MCF 10A (cell line): ENCODE data around the gene TUBGCP2. TPM values are rescaled to one million over a fixed set of nuclear protein-coding genes. Genes with fewer than 3 reads are reported as not detected.
A peak's percentile ranks its signal among the peaks of the same experiment; 100 is the strongest.

Experiments used
- BruUV-seq: library from RNA; stranded (reverse); fragments of 400-500 nt; replicated peaks from 2 replicates; lab custom pipeline; 2021; lab: Mats Ljungman, UMichigan
- CTCF ChIA-PET: fragments of 300-600 bp; sonication (Branson Sonifier 250); formaldehyde crosslinking; extraction: SDS; loops from one replicate; lab custom pipeline; 2021; ENCODE audit warnings: antibody characterized with exemption, inconsistent platforms; lab: Yijun Ruan, JAX
- POLR2A ChIA-PET: fragments of 300-600, 350-650 bp; sonication (Branson Sonifier 250); formaldehyde crosslinking; extraction: SDS; loops from one replicate; lab custom pipeline; 2020; ENCODE audit warnings: antibody characterized with exemption, inconsistent platforms; lab: Yijun Ruan, JAX
- DNase-seq: peaks from one replicate; pipeline ENCODE4 v3.0.0-alpha.2; 2018; ENCODE audit not compliant: unreplicated experiment
- H3K27ac Mint-ChIP-seq: one replicate; pipeline ENCODE4 v1.8.0; 2022; ENCODE audit warnings: mild to moderate bottlenecking, low read depth, mixed read lengths; ENCODE audit not compliant: unreplicated experiment
- H3K27me3 Mint-ChIP-seq: one replicate; pipeline ENCODE4 v1.8.0; 2022; ENCODE audit warnings: mixed read lengths; ENCODE audit not compliant: insufficient read depth, unreplicated experiment
- H3K36me3 Mint-ChIP-seq: one replicate; pipeline ENCODE4 v1.8.0; 2022; ENCODE audit warnings: mild to moderate bottlenecking, moderate library complexity, mixed read lengths; ENCODE audit not compliant: insufficient read depth, unreplicated experiment
- H3K4me1 Mint-ChIP-seq: one replicate; pipeline ENCODE4 v1.8.0; 2022; ENCODE audit warnings: mixed read lengths; ENCODE audit not compliant: insufficient read depth, unreplicated experiment
- H3K4me3 Mint-ChIP-seq: one replicate; pipeline ENCODE4 v1.8.0; 2022; ENCODE audit warnings: mild to moderate bottlenecking, moderate library complexity, mixed read lengths; ENCODE audit not compliant: unreplicated experiment
- H3K9me3 Mint-ChIP-seq: one replicate; pipeline ENCODE4 v1.8.0; 2022; ENCODE audit warnings: mixed read lengths; ENCODE audit not compliant: unreplicated experiment
- CTCF ChIP-seq: fragments of 200-600 bp; IDR thresholded peaks from one replicate; pipeline ENCODE4 v1.8.0; 2022; ENCODE audit warnings: antibody characterized with exemption, mild to moderate bottlenecking; ENCODE audit not compliant: unreplicated experiment
- intact Hi-C: fragments of 100-400 bp; cut with micrococcal nuclease; formaldehyde crosslinking; loops from 2 replicates; pipeline ENCODE4 v1.14.1; 2022
- total RNA-seq: library from RNA; stranded (reverse); gene quantifications from 2 replicates; pipeline ENCODE4 v1.2.3, GENCODE V29; 2022

The TUBGCP2 gene
- total RNA-seq, 1 experiment from 2014 or later = 95.9 TPM

GRCh38 chr10:133315847-133316246 lies 7.2 kb upstream of the TUBGCP2 start:
- Mint-ChIP-seq H3K36me3 (peaks cover 10% of the 10 kb centered on the region), H3K27ac (no peak overlapping the region), H3K27me3 (peaks cover 13% of the 10 kb centered on the region), H3K4me1 (peaks cover 12% of the 10 kb centered on the region), H3K9me3 (no peaks in the 10 kb centered on the region), H3K4me3 (no peak overlapping the region)
- CTCF ChIA-PET = interaction anchor here (0.7 to 3.2 kb wide), 5 partner anchors 9 to 479 kb away, joined by 3 to 29 read pairs (median 3); no protein-coding TSS in a partner anchor
- POLR2A ChIA-PET = no interaction called here
- DNase-seq = no peak
- BruUV-seq = no TSS peak
- intact Hi-C loops = loop anchor here (10.0 kb wide), 1 partner anchor 661 kb away; no protein-coding TSS in a partner anchor
- TF ChIP-seq CTCF = no peak

- no peaks in the 10 kb centered on the region for H3K9me3 Mint-ChIP-seq
- POLR2A ChIA-PET = no interaction called here
- H3K36me3 Mint-ChIP-seq = peaks cover 15% of the 10 kb centered on the region
- no peak for TF ChIP-seq CTCF
- peaks cover 13% of the 10 kb centered on the region for H3K27me3 Mint-ChIP-seq
- H3K4me1 Mint-ChIP-seq = peaks cover 12% of the 10 kb centered on the region
- CTCF ChIA-PET = interaction anchor here (0.6 to 3.2 kb wide), 9 partner anchors 8 to 302 kb away, joined by 3 to 29 read pairs (median 4); no protein-coding TSS in a partner anchor
- intact Hi-C loops = loop anchor here (10.0 kb wide), 1 partner anchor 660 kb away; no protein-coding TSS in a partner anchor
- H3K27ac Mint-ChIP-seq = peak overlapping the region; percentile 43
- no peak overlapping the region for H3K4me3 Mint-ChIP-seq
- no peak for DNase-seq
- BruUV-seq = no TSS peak
Measured at GRCh38 chr10:133314911-133315310, 6.2 kb upstream of the TUBGCP2 start.

- H3K27ac Mint-ChIP-seq = no peak overlapping the region
- no peak overlapping the region for H3K4me3 Mint-ChIP-seq
- H3K36me3 Mint-ChIP-seq = peaks cover 15% of the 10 kb centered on the region
- DNase-seq = no peak
- BruUV-seq = no TSS peak
- H3K4me1 Mint-ChIP-seq = peaks cover 4% of the 10 kb centered on the region
- no peaks in the 10 kb centered on the region for H3K9me3 Mint-ChIP-seq
- intact Hi-C loops = loop anchor here (10.0 kb wide), 1 partner anchor 658 kb away; no protein-coding TSS in a partner anchor
- no peaks in the 10 kb centered on the region for H3K27me3 Mint-ChIP-seq
- ChIA-PET POLR2A (interaction anchor here (0.8 kb wide), 1 partner anchor 45 kb away, joined by 3 read pairs; the partner anchor contains the start of gene FUOM), CTCF (interaction anchor here (0.5 to 3.2 kb wide), 4 partner anchors 10 to 410 kb away, joined by 3 to 29 read pairs (median 7); no protein-coding TSS in a partner anchor)
- TF ChIP-seq CTCF = no peak
Measured at GRCh38 chr10:133313192-133313591, 4.5 kb upstream of the TUBGCP2 start.

GRCh38 chr10:133312769-133313145 lies 4.1 kb upstream of the TUBGCP2 start:
- ChIA-PET POLR2A (no interaction called here), CTCF (interaction anchor here (0.6 kb wide), 1 partner anchor 17 kb away, joined by 3 read pairs; no protein-coding TSS in a partner anchor)
- Mint-ChIP-seq H3K9me3 (no peaks in the 10 kb centered on the region), H3K4me1 (peaks cover 8% of the 10 kb centered on the region), H3K27me3 (no peaks in the 10 kb centered on the region), H3K27ac (no peak overlapping the region), H3K4me3 (no peak overlapping the region), H3K36me3 (peaks cover 19% of the 10 kb centered on the region)
- no peak for DNase-seq
- BruUV-seq = no TSS peak
- intact Hi-C loops = loop anchor here (10.0 kb wide), 1 partner anchor 658 kb away; no protein-coding TSS in a partner anchor
- TF ChIP-seq CTCF = no peak
